ENCODE results near the gene RPTOR. TPM values are rescaled to one million over a fixed set of nuclear protein-coding genes. Genes with fewer than 3 reads are reported as not detected.

Gene RPTOR
- total RNA-seq, 1 donor = 27.9 TPM

DNA sequence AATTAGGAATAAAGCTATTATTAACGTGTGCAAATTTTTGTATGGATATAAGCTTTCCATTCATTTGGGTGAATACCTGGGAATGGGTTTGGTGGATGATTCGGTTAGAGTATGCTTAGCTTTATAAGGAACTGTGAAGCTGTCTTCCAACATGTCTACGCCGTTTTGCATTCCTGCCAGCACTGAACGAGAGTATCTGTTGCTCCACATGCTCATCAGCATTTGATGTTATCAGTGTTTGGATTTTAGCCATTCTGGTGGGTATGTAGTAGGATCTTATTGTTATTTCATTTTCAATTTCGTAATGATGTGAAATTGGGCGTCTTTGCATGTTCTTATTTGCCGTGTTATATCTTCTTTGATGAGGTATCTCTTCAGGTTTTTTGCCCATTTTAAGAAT lies 168.0 kb downstream of the RPTOR start:
- no peaks in the 10 kb centered on the region for H3K27me3 ChIP-seq (ENCODE audit: insufficient read depth, low read length)
- peaks cover 5% of the 10 kb centered on the region for H3K36me3 ChIP-seq (ENCODE audit: insufficient read depth, low read length)
- H3K9me3 ChIP-seq (ENCODE audit: low read depth, low read length) = no peaks in the 10 kb centered on the region
- no peak overlapping the region for H2AFZ ChIP-seq (ENCODE audit: low read length)
- no peak for DNase-seq (ENCODE audit: insufficient read length, low spot score, missing footprints)
- H3K4me3 ChIP-seq (ENCODE audit: insufficient read depth, low read length) = no peak overlapping the region
- H4K20me1 ChIP-seq (ENCODE audit: insufficient read depth, low read length) = peaks cover 6% of the 10 kb centered on the region
- H3K4me2 ChIP-seq (ENCODE audit: insufficient read depth, low read length) = no peak overlapping the region
- peaks cover 43% of the 10 kb centered on the region for H3K79me2 ChIP-seq (ENCODE audit: insufficient read depth, low read length)
- H3K4me1 ChIP-seq (ENCODE audit: insufficient read depth, low read length) = no peaks in the 10 kb centered on the region
- no peak overlapping the region for H3K27ac ChIP-seq (ENCODE audit: low read depth, low read length)
- TF ChIP-seq, protein P1, sequence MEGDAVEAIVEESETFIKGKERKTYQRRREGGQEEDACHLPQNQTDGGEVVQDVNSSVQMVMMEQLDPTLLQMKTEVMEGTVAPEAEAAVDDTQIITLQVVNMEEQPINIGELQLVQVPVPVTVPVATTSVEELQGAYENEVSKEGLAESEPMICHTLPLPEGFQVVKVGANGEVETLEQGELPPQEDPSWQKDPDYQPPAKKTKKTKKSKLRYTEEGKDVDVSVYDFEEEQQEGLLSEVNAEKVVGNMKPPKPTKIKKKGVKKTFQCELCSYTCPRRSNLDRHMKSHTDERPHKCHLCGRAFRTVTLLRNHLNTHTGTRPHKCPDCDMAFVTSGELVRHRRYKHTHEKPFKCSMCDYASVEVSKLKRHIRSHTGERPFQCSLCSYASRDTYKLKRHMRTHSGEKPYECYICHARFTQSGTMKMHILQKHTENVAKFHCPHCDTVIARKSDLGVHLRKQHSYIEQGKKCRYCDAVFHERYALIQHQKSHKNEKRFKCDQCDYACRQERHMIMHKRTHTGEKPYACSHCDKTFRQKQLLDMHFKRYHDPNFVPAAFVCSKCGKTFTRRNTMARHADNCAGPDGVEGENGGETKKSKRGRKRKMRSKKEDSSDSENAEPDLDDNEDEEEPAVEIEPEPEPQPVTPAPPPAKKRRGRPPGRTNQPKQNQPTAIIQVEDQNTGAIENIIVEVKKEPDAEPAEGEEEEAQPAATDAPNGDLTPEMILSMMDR (IDR thresholded peaks at IDR 0.05; ENCODE audit: extremely low read depth, low read depth, low read length) = no peak

DNA sequence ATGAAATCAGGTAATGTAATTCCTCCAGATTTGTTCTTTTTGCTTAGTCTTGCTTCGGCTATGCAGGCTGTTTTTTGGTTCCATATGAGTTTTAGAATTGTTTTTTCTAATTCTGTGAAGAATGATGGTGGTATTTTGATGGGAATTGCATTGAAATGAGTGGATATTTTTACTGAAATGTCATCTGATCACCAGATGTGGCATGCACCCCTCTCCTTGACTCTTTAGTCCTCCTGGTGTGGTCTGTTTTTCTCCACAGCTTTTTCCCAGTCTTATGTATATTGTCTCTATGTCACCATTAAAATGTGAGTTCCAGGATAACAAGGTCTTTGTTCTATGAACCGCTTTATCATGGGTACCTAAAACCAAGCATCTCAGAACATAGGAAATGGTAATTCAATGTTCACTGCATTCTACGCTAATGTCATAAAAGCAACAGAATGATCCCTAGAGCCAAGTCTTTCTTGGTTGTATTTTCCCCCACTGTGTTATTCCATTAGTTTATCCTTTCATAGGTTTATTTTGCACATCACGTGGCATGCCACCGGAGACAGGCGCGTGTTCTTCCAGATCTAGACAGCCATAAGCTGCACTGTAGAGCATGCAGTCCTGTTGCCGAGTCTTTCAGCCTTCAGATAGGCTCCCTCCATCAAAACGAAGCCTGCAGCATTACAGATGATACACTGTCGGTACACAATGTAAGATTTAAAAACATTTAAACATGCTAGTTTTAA lies 172.5 kb downstream of the RPTOR start:
- Histone ChIP-seq H3K27ac (ENCODE audit: low read depth, low read length) (no peak overlapping the region), H3K79me2 (ENCODE audit: insufficient read depth, low read length) (peaks cover 51% of the 10 kb centered on the region), H3K4me2 (ENCODE audit: insufficient read depth, low read length) (no peak overlapping the region)

DNA sequence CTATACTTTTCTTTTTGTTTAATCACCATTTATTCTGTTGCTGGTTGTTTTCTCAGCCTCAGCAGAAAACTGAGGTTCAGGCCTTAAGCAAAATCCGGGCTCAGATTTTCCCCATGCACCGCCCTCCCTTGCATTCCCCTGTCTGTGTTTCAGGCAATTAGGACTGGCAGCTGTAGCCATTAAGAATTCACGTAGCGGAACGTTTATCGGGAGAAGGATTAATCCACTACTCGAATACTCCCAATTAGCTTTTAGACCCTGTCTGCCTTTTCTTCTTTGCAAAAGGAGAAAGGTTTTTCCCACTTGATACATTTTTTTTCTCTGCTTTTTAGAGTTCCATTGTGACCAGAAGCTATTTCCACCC lies 173.1 kb downstream of the RPTOR start:
- Histone ChIP-seq H3K79me2 (ENCODE audit: insufficient read depth, low read length) (peaks cover 49% of the 10 kb centered on the region), H2AFZ (ENCODE audit: low read length) (no peak overlapping the region), H4K20me1 (ENCODE audit: insufficient read depth, low read length) (no peaks in the 10 kb centered on the region), H3K9me3 (ENCODE audit: low read depth, low read length) (no peaks in the 10 kb centered on the region), H3K36me3 (ENCODE audit: insufficient read depth, low read length) (no peaks in the 10 kb centered on the region), H3K4me1 (ENCODE audit: insufficient read depth, low read length) (peaks cover 7% of the 10 kb centered on the region), H3K27me3 (ENCODE audit: insufficient read depth, low read length) (no peaks in the 10 kb centered on the region), H3K4me2 (ENCODE audit: insufficient read depth, low read length) (no peak overlapping the region), H3K27ac (ENCODE audit: low read depth, low read length) (no peak overlapping the region), H3K4me3 (ENCODE audit: insufficient read depth, low read length) (no peak overlapping the region)
- no peak for DNase-seq (ENCODE audit: insufficient read length, low spot score, missing footprints)
- TF ChIP-seq, protein P1 (IDR thresholded peaks at IDR 0.05; ENCODE audit: extremely low read depth, low read depth, low read length) = no peak

More for the DNA sequence above, 172.5 kb downstream of the RPTOR start:
- Histone ChIP-seq H4K20me1 (ENCODE audit: insufficient read depth, low read length) (no peaks in the 10 kb centered on the region), H2AFZ (ENCODE audit: low read length) (no peak overlapping the region), H3K4me1 (ENCODE audit: insufficient read depth, low read length) (peaks cover 7% of the 10 kb centered on the region), H3K9me3 (ENCODE audit: low read depth, low read length) (no peaks in the 10 kb centered on the region), H3K27me3 (ENCODE audit: insufficient read depth, low read length) (no peaks in the 10 kb centered on the region), H3K36me3 (ENCODE audit: insufficient read depth, low read length) (no peaks in the 10 kb centered on the region), H3K4me3 (ENCODE audit: insufficient read depth, low read length) (no peak overlapping the region)
- TF ChIP-seq, protein P1 (IDR thresholded peaks at IDR 0.05; ENCODE audit: extremely low read depth, low read depth, low read length) = no peak
- DNase-seq (ENCODE audit: insufficient read length, low spot score, missing footprints) = no peak

DNA sequence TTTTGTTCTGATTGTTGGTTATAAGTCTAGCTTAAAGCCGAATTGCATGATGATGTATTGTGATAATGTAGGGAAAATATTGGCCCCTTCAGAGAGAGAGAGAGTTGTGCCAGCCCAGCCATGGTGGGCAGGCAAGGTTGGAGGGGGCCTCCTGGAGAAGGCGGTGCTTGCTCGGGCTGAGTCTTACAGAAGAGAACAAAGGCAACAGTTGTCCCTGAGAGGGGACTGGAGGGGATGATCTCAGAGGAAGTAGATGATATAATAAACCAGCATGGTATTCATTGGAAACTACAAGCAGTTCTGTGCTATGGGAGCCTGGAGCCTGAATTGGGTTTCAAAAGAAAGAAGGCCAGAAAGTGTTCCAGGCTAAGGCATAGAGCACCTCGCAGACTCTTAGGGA lies 173.8 kb downstream of the RPTOR start:
- peaks cover 7% of the 10 kb centered on the region for H3K4me1 ChIP-seq (ENCODE audit: insufficient read depth, low read length)
- H3K9me3 ChIP-seq (ENCODE audit: low read depth, low read length) = no peaks in the 10 kb centered on the region
- TF ChIP-seq, protein P1 (IDR thresholded peaks at IDR 0.05; ENCODE audit: extremely low read depth, low read depth, low read length) = no peak
- no peaks in the 10 kb centered on the region for H3K27me3 ChIP-seq (ENCODE audit: insufficient read depth, low read length)
- no peak for DNase-seq (ENCODE audit: insufficient read length, low spot score, missing footprints)
- H3K36me3 ChIP-seq (ENCODE audit: insufficient read depth, low read length) = no peaks in the 10 kb centered on the region
- H4K20me1 ChIP-seq (ENCODE audit: insufficient read depth, low read length) = no peaks in the 10 kb centered on the region
- H3K4me3 ChIP-seq (ENCODE audit: insufficient read depth, low read length) = no peak overlapping the region
- no peak overlapping the region for H2AFZ ChIP-seq (ENCODE audit: low read length)
- no peak overlapping the region for H3K27ac ChIP-seq (ENCODE audit: low read depth, low read length)
- no peak overlapping the region for H3K4me2 ChIP-seq (ENCODE audit: insufficient read depth, low read length)
- H3K79me2 ChIP-seq (ENCODE audit: insufficient read depth, low read length) = peaks cover 53% of the 10 kb centered on the region
